Dedifferentiated amniotic fluid mesenchymal stem cell (primary cell): Measurements from ENCODE around the gene DNAJC12.
"Not testable (repeated sequence)": the region's sequence is repeated elsewhere in the genome, so short reads cannot be mapped to it uniquely, and the experiment has no call there.

ENCODE experiments used
- DNase-seq: peaks from one replicate; pipeline ENCODE4 v3.0.0-alpha.2; 2016; ENCODE audit errors: extremely low spot score

The DNAJC12 gene

GRCh38 chr10:67792653-67793052 is 45.3 kb downstream of the DNAJC12 start:
- DNase-seq: no peak

GRCh38 chr10:67790534-67791408 is 47.2 kb downstream of the DNAJC12 start:
- DNase-seq: peak; percentile 86

- no peak for DNase-seq
These were observed 48.2 kb downstream of the DNAJC12 start for GRCh38 chr10:67789769-67790168.

- no peak for DNase-seq
These were observed 49.7 kb downstream of the DNAJC12 start for GRCh38 chr10:67788028-67788886.

- no peak for DNase-seq
These were observed 52.9 kb downstream of the DNAJC12 start for GRCh38 chr10:67785098-67785497.

GRCh38 chr10:67784474-67784873 is 53.5 kb downstream of the DNAJC12 start:
- DNase-seq: no peak

GRCh38 chr10:67783606-67784294 is 54.2 kb downstream of the DNAJC12 start:
- no peak for DNase-seq

GRCh38 chr10:67782530-67782929 is 55.5 kb downstream of the DNAJC12 start:
- no peak for DNase-seq

- no peak for DNase-seq
These were observed 57.0 kb downstream of the DNAJC12 start for GRCh38 chr10:67780759-67781538.

GRCh38 chr10:67780204-67780621 is 57.8 kb downstream of the DNAJC12 start:
- not testable (repeated sequence) for DNase-seq

GRCh38 chr10:67779465-67780203 is 58.4 kb downstream of the DNAJC12 start:
- DNase-seq: peak; percentile 85

- no peak for DNase-seq
These were observed 61.6 kb downstream of the DNAJC12 start for GRCh38 chr10:67776371-67776770.

- DNase-seq: no peak
These were observed 62.7 kb downstream of the DNAJC12 start for GRCh38 chr10:67775279-67775678.

- DNase-seq: no peak
These were observed 65.0 kb downstream of the DNAJC12 start for GRCh38 chr10:67772894-67773511.

- no peak for DNase-seq
These were observed 65.8 kb downstream of the DNAJC12 start for GRCh38 chr10:67772151-67772550.

- DNase-seq: no peak
These were observed 66.8 kb downstream of the DNAJC12 start for GRCh38 chr10:67771200-67771599.

- DNase-seq: no peak
These were observed 67.5 kb downstream of the DNAJC12 start for GRCh38 chr10:67770537-67770936.

- no peak for DNase-seq
These were observed 70.7 kb downstream of the DNAJC12 start for GRCh38 chr10:67767244-67767643.

- DNase-seq: peak; percentile 85
These were observed 73.8 kb downstream of the DNAJC12 start for GRCh38 chr10:67764012-67764822.
